CD14-positive monocyte (primary cell): ENCODE measurements around the gene TRIM27. TPM values are rescaled to one million over a fixed set of nuclear protein-coding genes. Genes with fewer than 3 reads are reported as not detected.

Source experiments
- DNase-seq, 3 donors: peaks; one replicate each; pipeline ENCODE4 v3.0.0-alpha.2; 2011 to 2022
- H2AFZ ChIP-seq: 2 replicates; pipeline ENCODE4 v1.6.0; 2012; ENCODE audit warnings: mild to moderate bottlenecking, low read depth, low read length, inconsistent platforms; ENCODE audit not compliant: insufficient read depth, poor library complexity, severe bottlenecking
- H3K27ac ChIP-seq, 2 donors: 1 replicate in 1 of 2; 2 replicates in 1 of 2; pipeline ENCODE4 v1.5.1; 2012 to 2013; ENCODE audit warnings: low read length in 2 of 2, control low read depth in 1 of 2, inconsistent platforms in 1 of 2, low read depth in 1 of 2, mild to moderate bottlenecking in 1 of 2
- H3K27me3 ChIP-seq, 2 donors: one replicate each; pipeline versions ENCODE4 v1.6.0 to v1.6.1; 2011 to 2013; ENCODE audit warnings: low read length in 2 of 2; ENCODE audit not compliant: control insufficient read depth in 2 of 2, insufficient read depth in 2 of 2
- H3K36me3 ChIP-seq, 2 donors: replicated peaks in 1 of 2; 1 replicate in 1 of 2; 2 replicates in 1 of 2; pipeline versions ENCODE4 v1.5.1 to v1.6.1; 2012 to 2013; ENCODE audit warnings: low read length in 2 of 2, control low read depth in 1 of 2, inconsistent platforms in 1 of 2, mild to moderate bottlenecking in 1 of 2; ENCODE audit not compliant: insufficient read depth in 2 of 2, control insufficient read depth in 1 of 2
- H3K4me1 ChIP-seq, 2 donors: 1 replicate in 1 of 2; 2 replicates in 1 of 2; pipeline versions ENCODE4 v1.5.1 to v1.6.1; 2012 to 2013; ENCODE audit warnings: low read length in 2 of 2, control low read depth in 1 of 2, inconsistent platforms in 1 of 2, mild to moderate bottlenecking in 1 of 2, moderate library complexity in 1 of 2; ENCODE audit not compliant: insufficient read depth in 2 of 2, control insufficient read depth in 1 of 2
- H3K4me2 ChIP-seq: replicated peaks from 2 replicates; pipeline ENCODE3; 2012; ENCODE audit warnings: low read length, moderate library complexity, mild to moderate bottlenecking; ENCODE audit not compliant: poor library complexity, severe bottlenecking; ENCODE audit errors: extremely low read depth
- H3K4me3 ChIP-seq, 3 experiments: fragments of 200-600 bp in 1 of 3; sonication (generic) in 1 of 3; replicated peaks in 1 of 3; 1 replicate in 2 of 3; 2 replicates in 1 of 3; pipeline ENCODE4 v1.5.1; 2011 to 2013; ENCODE audit warnings: low read length in 3 of 3, mild to moderate bottlenecking in 3 of 3, control low read depth in 2 of 3, low read depth in 2 of 3, inconsistent platforms in 1 of 3, moderate library complexity in 1 of 3
- H3K79me2 ChIP-seq: 2 replicates; pipeline ENCODE4 v1.6.0; 2012; ENCODE audit warnings: mild to moderate bottlenecking, control low read depth, inconsistent platforms, low read length, moderate library complexity; ENCODE audit not compliant: insufficient read depth
- H3K9ac ChIP-seq: 2 replicates; pipeline ENCODE4 v1.6.0; 2017; ENCODE audit warnings: low read length, mild to moderate bottlenecking; ENCODE audit not compliant: insufficient read depth, poor library complexity, severe bottlenecking
- H3K9me3 ChIP-seq, 2 donors: replicated peaks in 1 of 2; 1 replicate in 1 of 2; 2 replicates in 1 of 2; pipeline versions ENCODE4 v1.5.1 to v1.6.1; 2012 to 2013; ENCODE audit warnings: low read length in 2 of 2, control low read depth in 1 of 2; ENCODE audit not compliant: control insufficient read depth in 1 of 2, insufficient read depth in 1 of 2
- H4K20me1 ChIP-seq: 2 replicates; pipeline ENCODE4 v1.6.0; 2012; ENCODE audit warnings: mild to moderate bottlenecking, low read length, control low read depth, moderate library complexity; ENCODE audit not compliant: insufficient read depth
- H3K27ac Mint-ChIP-seq, 7 donors: one replicate each; pipeline ENCODE4 v1.8.0; 2020; ENCODE audit warnings: mild to moderate bottlenecking in 7 of 7, mixed read lengths in 7 of 7, moderate library complexity in 6 of 7, inconsistent platforms in 2 of 7
- H3K27me3 Mint-ChIP-seq, 3 donors: one replicate each; pipeline ENCODE4 v1.8.0; 2021 to 2022; ENCODE audit warnings: low read depth in 3 of 3, mild to moderate bottlenecking in 3 of 3, mixed read lengths in 3 of 3, moderate library complexity in 3 of 3, inconsistent platforms in 1 of 3
- H3K36me3 Mint-ChIP-seq, 2 donors: one replicate each; pipeline ENCODE4 v1.8.0; 2020; ENCODE audit warnings: mixed read lengths in 2 of 2, inconsistent platforms in 1 of 2, mild to moderate bottlenecking in 1 of 2
- H3K4me1 Mint-ChIP-seq: one replicate; pipeline ENCODE4 v1.8.0; 2020; ENCODE audit warnings: mild to moderate bottlenecking, mixed read lengths
- H3K4me3 Mint-ChIP-seq, 2 donors: one replicate each; pipeline ENCODE4 v1.8.0; 2020; ENCODE audit warnings: mild to moderate bottlenecking in 2 of 2, mixed read lengths in 2 of 2, moderate library complexity in 1 of 2
- H3K9me3 Mint-ChIP-seq, 7 donors: one replicate each; pipeline ENCODE4 v1.8.0; 2020 to 2022; ENCODE audit warnings: mixed read lengths in 7 of 7, mild to moderate bottlenecking in 6 of 7, moderate library complexity in 6 of 7, inconsistent platforms in 2 of 7
- CTCF ChIP-seq: fragments of 200-600 bp; IDR thresholded peaks from one replicate; pipeline ENCODE4 v1.8.0; 2022; ENCODE audit warnings: antibody characterized with exemption, mild to moderate bottlenecking
- whole genome bisulfite sequencing: methylation state at CpG from one replicate; pipeline ENCODE4 v1.1.5; 2013; ENCODE audit warnings: missing lambda C conversion rate; ENCODE audit not compliant: insufficient coverage; 5-methylcytosine and 5-hydroxymethylcytosine counted together
- intact Hi-C, 2 donors: fragments of 100-400 bp; cut with micrococcal nuclease; formaldehyde crosslinking; loops; one replicate each; pipeline versions ENCODE4 v1.15.0 to v1.15.1; 2023
- polyA plus RNA-seq, 3 donors: library from polyadenylated mRNA; depleted of rRNA in 1 of 3; unstranded in 2 of 3; stranded (reverse) in 1 of 3; fragments of 300-500 nt in 2 of 3; fragments of >200 nt in 1 of 3; fragmentation: Illumina TruSeq in 2 of 3; gene quantifications; 1 replicate in 2 of 3; 2 replicates in 1 of 3; pipeline ENCODE4 v1.2.3, GENCODE V29; 2012 to 2021

Gene TRIM27
- polyA plus RNA-seq, 3 donors: 39.2 to 44.0 (median 42.2) TPM

- Histone ChIP-seq H3K27ac (no peak overlapping the region), H3K9me3 (no peaks in the 10 kb centered on the region), H4K20me1 (no peaks in the 10 kb centered on the region), H3K4me2 (no peak overlapping the region), H3K9ac (no peak overlapping the region), H3K79me2 (no peaks in the 10 kb centered on the region), H3K27me3 (no peaks in the 10 kb centered on the region), H2AFZ (no peak overlapping the region), H3K4me1 (peaks cover 6 to 9% of the 10 kb centered on the region in 2 donors), H3K4me3 (no peak overlapping the region), H3K36me3 (no peaks in the 10 kb centered on the region)
- TF ChIP-seq CTCF: no peak
- DNase-seq: no peak
- peaks cover 3 to 6% (median 4%) of the 10 kb centered on the region in 3 donors for H3K27me3 Mint-ChIP-seq
- H3K27ac Mint-ChIP-seq: no peak overlapping the region
- intact Hi-C loops: loop anchor here in 1 of 2 donors (10.0 kb wide), 1 partner anchor 92 kb away; no protein-coding TSS in a partner anchor
- H3K36me3 Mint-ChIP-seq: no peaks in the 10 kb centered on the region
- H3K4me3 Mint-ChIP-seq: no peak overlapping the region
- no CpG with 5 or more reads among the region's 4 CpGs for WGBS
- H3K4me1 Mint-ChIP-seq: peaks cover 4% of the 10 kb centered on the region
- H3K9me3 Mint-ChIP-seq: peaks cover 0 to 4% (median 2%) of the 10 kb centered on the region in 7 donors
These were observed 31.3 kb downstream of the TRIM27 start for GRCh38 chr6:28892525-28892924.

- peaks cover 8 to 24% (median 17%) of the 10 kb centered on the region in 3 donors for H3K27me3 Mint-ChIP-seq
- Histone ChIP-seq H3K9ac (no peak overlapping the region), H3K27me3 (peaks cover 4 to 11% of the 10 kb centered on the region in 2 donors), H2AFZ (no peak overlapping the region), H3K4me2 (no peak overlapping the region), H4K20me1 (no peaks in the 10 kb centered on the region), H3K36me3 (no peaks in the 10 kb centered on the region), H3K27ac (no peak overlapping the region), H3K9me3 (peaks cover 15 to 20% of the 10 kb centered on the region in 2 donors), H3K4me1 (peaks cover 8 to 16% of the 10 kb centered on the region in 2 donors), H3K79me2 (no peaks in the 10 kb centered on the region), H3K4me3 (no peak overlapping the region)
- no peaks in the 10 kb centered on the region for H3K36me3 Mint-ChIP-seq
- intact Hi-C loops: no loop called here
- H3K27ac Mint-ChIP-seq: no peak overlapping the region
- H3K9me3 Mint-ChIP-seq: peaks cover 7 to 23% (median 16%) of the 10 kb centered on the region in 7 donors
- no peak overlapping the region for H3K4me3 Mint-ChIP-seq
- H3K4me1 Mint-ChIP-seq: peaks cover 17% of the 10 kb centered on the region
- TF ChIP-seq CTCF: no peak
- DNase-seq: no peak
- no CpG with 5 or more reads among the region's 4 CpGs for WGBS
These were observed 35.8 kb downstream of the TRIM27 start for GRCh38 chr6:28887796-28888496.
